Panc1 (cell line): ENCODE measurements around the gene SPRYD3. TPM values are rescaled to one million over a fixed set of nuclear protein-coding genes. Genes with fewer than 3 reads are reported as not detected.

Experiments
- ATAC-seq: fragments of 200-7000 bp; cut with Tn5 transposase; 2 replicates; pipeline ENCODE4 v1.9.1; 2020; ENCODE audit warnings: mild to moderate bottlenecking, moderate library complexity
- BruUV-seq: library from RNA; stranded (reverse); fragments of 400-500 nt; replicated peaks from 2 replicates; lab custom pipeline; 2021; lab: Mats Ljungman, UMichigan
- CTCF ChIA-PET: fragments of 300-600 bp; sonication (Branson Sonifier 250); formaldehyde crosslinking; loops from one replicate; lab custom pipeline; 2022; ENCODE audit warnings: antibody characterized with exemption; lab: Charles Lee
- POLR2A ChIA-PET: fragments of 300-600 bp; sonication (Branson Sonifier 250); formaldehyde crosslinking; loops from one replicate; lab custom pipeline; 2022; ENCODE audit warnings: antibody characterized with exemption; lab: Charles Lee
- DNase-seq: peaks from one replicate; pipeline ENCODE4 v3.0.0-alpha.2; 2010; ENCODE audit warnings: low read depth, low spot score
- H3K27ac ChIP-seq: 2 replicates; pipeline ENCODE4 v1.5.1; 2011; ENCODE audit warnings: mild to moderate bottlenecking, low read length, inconsistent platforms
- H3K27me3 ChIP-seq: fragments of 200-500 bp; sonication (Bioruptor generic); 2 replicates; pipeline ENCODE4 v1.6.0; 2014; ENCODE audit warnings: low read length, inconsistent platforms; ENCODE audit not compliant: control insufficient read depth, insufficient read depth
- H3K36me3 ChIP-seq: fragments of 200-500 bp; sonication (Bioruptor generic); 2 replicates; pipeline ENCODE4 v1.5.1; 2014; ENCODE audit warnings: inconsistent platforms, mild to moderate bottlenecking, low read length, moderate library complexity; ENCODE audit not compliant: control insufficient read depth, insufficient read depth
- H3K4me1 ChIP-seq: 2 replicates; pipeline ENCODE4 v1.5.1; 2011; ENCODE audit warnings: inconsistent platforms, mild to moderate bottlenecking, low read length, moderate library complexity; ENCODE audit not compliant: control insufficient read depth, insufficient read depth
- H3K4me3 ChIP-seq, 2 experiments: 2 replicates each; pipeline ENCODE4 v1.5.1; 2011 to 2012; ENCODE audit warnings: low read depth in 2 of 2, low read length in 2 of 2, mild to moderate bottlenecking in 2 of 2, inconsistent platforms in 1 of 2, moderate library complexity in 1 of 2
- H3K9me3 ChIP-seq: fragments of 200-500 bp; sonication (Bioruptor generic); 2 replicates; pipeline ENCODE4 v1.5.1; 2014; ENCODE audit warnings: low read depth, mild to moderate bottlenecking, inconsistent platforms, low read length, moderate library complexity; ENCODE audit not compliant: control insufficient read depth, insufficient read depth
- POLR2AphosphoS5 ChIP-seq: IDR thresholded peaks from 2 replicates; pipeline ENCODE4 v1.6.1; 2012; ENCODE audit warnings: mild to moderate bottlenecking, low read depth, low read length, moderate library complexity
- SIN3A ChIP-seq: IDR thresholded peaks from 2 replicates; pipeline ENCODE4 v1.6.1; 2012; ENCODE audit warnings: low read depth, mild to moderate bottlenecking, low read length, moderate library complexity, borderline replicate concordance; ENCODE audit not compliant: insufficient read depth
- TCF7L2 ChIP-seq: IDR thresholded peaks from 2 replicates; pipeline ENCODE4 v1.6.1; 2011; ENCODE audit warnings: mild to moderate bottlenecking, low read depth, low read length, inconsistent platforms
- in situ Hi-C: cut with HindIII; loops from 2 replicates; pipeline ENCODE4 v1.10.0; 2016; ENCODE audit warnings: low sequenced_read_pairs, low pct_unique_long_range_greater_than_20kb
- intact Hi-C: fragments of 100-400 bp; cut with micrococcal nuclease; formaldehyde crosslinking; loops from one replicate; pipeline ENCODE4 v1.10.0; 2022; ENCODE audit not compliant: unreplicated experiment
- total RNA-seq: library from RNA; stranded (reverse); gene quantifications from one replicate; pipeline ENCODE4 v1.2.1, GENCODE V29; 2021; ENCODE audit not compliant: unreplicated experiment
- TF ChIP-seq, protein P1 (sequence below): fragments of 450-650 bp; IDR thresholded peaks from 2 replicates; pipeline ENCODE4 v1.5.1; 2017; ENCODE audit warnings: mild to moderate bottlenecking
- TF ChIP-seq, protein P2 (sequence below), 2 experiments: IDR thresholded peaks; 2 replicates each; pipeline ENCODE4 v1.6.1; 2011 to 2012; ENCODE audit warnings: low read depth in 2 of 2, control low read depth in 1 of 2, low read length in 1 of 2, mild to moderate bottlenecking in 1 of 2, moderate library complexity in 1 of 2; ENCODE audit not compliant: insufficient read depth in 1 of 2

The SPRYD3 gene
- total RNA-seq, 1 experiment from 2014 or later, result 25.0 TPM

- no peak for ATAC-seq
- in situ Hi-C loops, result no loop called here
- H3K27ac ChIP-seq, result no peak overlapping the region
Measured at GRCh38 chr12:53060721-53061276, 18.4 kb downstream of the SPRYD3 start.

DNA sequence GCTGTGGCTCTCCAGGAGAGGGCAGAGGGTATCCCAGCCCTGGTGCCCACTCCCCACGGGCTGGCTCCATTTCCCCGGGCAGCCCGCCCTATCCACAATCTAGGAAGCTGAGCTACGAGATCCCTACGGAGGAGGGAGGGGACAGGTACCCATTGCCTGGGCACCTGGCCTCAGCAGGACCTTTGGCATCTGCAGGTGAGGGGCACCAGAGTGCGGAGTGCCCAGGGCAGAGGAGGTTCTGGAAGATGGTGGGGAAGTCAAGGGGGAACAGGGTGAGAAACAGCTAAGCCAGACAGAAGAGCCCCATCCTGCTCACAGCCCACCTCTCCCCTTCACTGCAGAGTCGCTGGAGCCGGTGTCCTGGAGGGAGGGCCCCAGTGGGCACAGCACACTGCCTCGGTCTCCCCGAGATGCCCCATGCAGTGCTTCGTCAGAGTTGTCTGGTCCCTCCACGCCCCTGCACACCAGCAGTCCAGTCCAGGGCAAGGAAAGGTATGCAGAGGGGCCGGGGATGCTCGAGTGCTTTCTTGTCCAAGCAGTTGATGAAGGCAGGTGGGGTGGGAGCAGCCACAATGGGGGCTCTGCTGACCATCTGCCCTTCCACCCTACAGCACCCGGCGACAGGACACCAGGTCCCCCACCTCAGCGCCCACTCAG, 19.0 kb downstream of the SPRYD3 start:
- H3K36me3 ChIP-seq, result no peaks in the 10 kb centered on the region; the same call in 1 of the 2 replicates
- intact Hi-C loops, result loop anchor here (10.0 kb wide), 1 partner anchor 95 kb away; no protein-coding TSS in a partner anchor
- ChIA-PET CTCF (interaction anchor here (0.8 kb wide), 1 partner anchor 12 kb away, joined by 3 read pairs; no protein-coding TSS in a partner anchor), POLR2A (no interaction called here)
- no peaks in the 10 kb centered on the region for H3K9me3 ChIP-seq
- no peak overlapping the region for H3K27ac ChIP-seq
- no peaks in the 10 kb centered on the region for H3K27me3 ChIP-seq
- DNase-seq (no peak), ATAC-seq (no peak)
- H3K4me3 ChIP-seq, result no peak overlapping the region
- in situ Hi-C loops, result no loop called here
- peaks cover 13% of the 10 kb centered on the region for H3K4me1 ChIP-seq
- TF ChIP-seq TCF7L2 (no peak), POLR2AphosphoS5 (no peak; the same call in none of the 2 replicates), SIN3A (no peak)
- TF ChIP-seq, protein P1, sequence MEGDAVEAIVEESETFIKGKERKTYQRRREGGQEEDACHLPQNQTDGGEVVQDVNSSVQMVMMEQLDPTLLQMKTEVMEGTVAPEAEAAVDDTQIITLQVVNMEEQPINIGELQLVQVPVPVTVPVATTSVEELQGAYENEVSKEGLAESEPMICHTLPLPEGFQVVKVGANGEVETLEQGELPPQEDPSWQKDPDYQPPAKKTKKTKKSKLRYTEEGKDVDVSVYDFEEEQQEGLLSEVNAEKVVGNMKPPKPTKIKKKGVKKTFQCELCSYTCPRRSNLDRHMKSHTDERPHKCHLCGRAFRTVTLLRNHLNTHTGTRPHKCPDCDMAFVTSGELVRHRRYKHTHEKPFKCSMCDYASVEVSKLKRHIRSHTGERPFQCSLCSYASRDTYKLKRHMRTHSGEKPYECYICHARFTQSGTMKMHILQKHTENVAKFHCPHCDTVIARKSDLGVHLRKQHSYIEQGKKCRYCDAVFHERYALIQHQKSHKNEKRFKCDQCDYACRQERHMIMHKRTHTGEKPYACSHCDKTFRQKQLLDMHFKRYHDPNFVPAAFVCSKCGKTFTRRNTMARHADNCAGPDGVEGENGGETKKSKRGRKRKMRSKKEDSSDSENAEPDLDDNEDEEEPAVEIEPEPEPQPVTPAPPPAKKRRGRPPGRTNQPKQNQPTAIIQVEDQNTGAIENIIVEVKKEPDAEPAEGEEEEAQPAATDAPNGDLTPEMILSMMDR, result no peak
- TF ChIP-seq, protein P2, sequence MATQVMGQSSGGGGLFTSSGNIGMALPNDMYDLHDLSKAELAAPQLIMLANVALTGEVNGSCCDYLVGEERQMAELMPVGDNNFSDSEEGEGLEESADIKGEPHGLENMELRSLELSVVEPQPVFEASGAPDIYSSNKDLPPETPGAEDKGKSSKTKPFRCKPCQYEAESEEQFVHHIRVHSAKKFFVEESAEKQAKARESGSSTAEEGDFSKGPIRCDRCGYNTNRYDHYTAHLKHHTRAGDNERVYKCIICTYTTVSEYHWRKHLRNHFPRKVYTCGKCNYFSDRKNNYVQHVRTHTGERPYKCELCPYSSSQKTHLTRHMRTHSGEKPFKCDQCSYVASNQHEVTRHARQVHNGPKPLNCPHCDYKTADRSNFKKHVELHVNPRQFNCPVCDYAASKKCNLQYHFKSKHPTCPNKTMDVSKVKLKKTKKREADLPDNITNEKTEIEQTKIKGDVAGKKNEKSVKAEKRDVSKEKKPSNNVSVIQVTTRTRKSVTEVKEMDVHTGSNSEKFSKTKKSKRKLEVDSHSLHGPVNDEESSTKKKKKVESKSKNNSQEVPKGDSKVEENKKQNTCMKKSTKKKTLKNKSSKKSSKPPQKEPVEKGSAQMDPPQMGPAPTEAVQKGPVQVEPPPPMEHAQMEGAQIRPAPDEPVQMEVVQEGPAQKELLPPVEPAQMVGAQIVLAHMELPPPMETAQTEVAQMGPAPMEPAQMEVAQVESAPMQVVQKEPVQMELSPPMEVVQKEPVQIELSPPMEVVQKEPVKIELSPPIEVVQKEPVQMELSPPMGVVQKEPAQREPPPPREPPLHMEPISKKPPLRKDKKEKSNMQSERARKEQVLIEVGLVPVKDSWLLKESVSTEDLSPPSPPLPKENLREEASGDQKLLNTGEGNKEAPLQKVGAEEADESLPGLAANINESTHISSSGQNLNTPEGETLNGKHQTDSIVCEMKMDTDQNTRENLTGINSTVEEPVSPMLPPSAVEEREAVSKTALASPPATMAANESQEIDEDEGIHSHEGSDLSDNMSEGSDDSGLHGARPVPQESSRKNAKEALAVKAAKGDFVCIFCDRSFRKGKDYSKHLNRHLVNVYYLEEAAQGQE (IDR thresholded peaks at IDR 0.05; ENCODE audit: insufficient read depth in 1 of 2, low read depth in 2 of 2, low read length in 1 of 2), result no peak
- no TSS peak for BruUV-seq

More at GRCh38 chr12:53060721-53061276, 18.4 kb downstream of the SPRYD3 start:
- Histone ChIP-seq H3K36me3 (no peaks in the 10 kb centered on the region; the same call in 1 of the 2 replicates), H3K27me3 (no peaks in the 10 kb centered on the region), H3K4me3 (no peak overlapping the region), H3K9me3 (no peaks in the 10 kb centered on the region), H3K4me1 (peaks cover 13% of the 10 kb centered on the region)
- TF ChIP-seq, protein P1, result no peak
- TF ChIP-seq TCF7L2, result no peak
- TF ChIP-seq, protein P2 (IDR thresholded peaks at IDR 0.05; ENCODE audit: insufficient read depth in 1 of 2, low read depth in 2 of 2, low read length in 1 of 2), result no peak
- TF ChIP-seq SIN3A, result no peak
- no peak for TF ChIP-seq POLR2AphosphoS5
- intact Hi-C loops, result loop anchor here (10.0 kb wide), 1 partner anchor 94 kb away; no protein-coding TSS in a partner anchor
- no TSS peak for BruUV-seq
- ChIA-PET CTCF (interaction anchor here (1.3 kb wide), 1 partner anchor 12 kb away, joined by 3 read pairs; no protein-coding TSS in a partner anchor), POLR2A (no interaction called here)
- DNase-seq, result no peak
